HepG2 (cell line): ENCODE data around the gene MSMB. TPM values are rescaled to one million over a fixed set of nuclear protein-coding genes. Genes with fewer than 3 reads are reported as not detected.
A peak's percentile ranks its signal among the peaks of the same experiment; 100 is the strongest.

ENCODE experiments used
- ATAC-seq: fragments of 200-7000 bp; cut with Tn5 transposase; 3 replicates; pipeline ENCODE4 v1.9.1; 2020; ENCODE audit warnings: mild to moderate bottlenecking, moderate library complexity
- BruUV-seq: library from RNA; stranded (reverse); fragments of 400-500 nt; replicated peaks from 2 replicates; lab custom pipeline; 2021; lab: Mats Ljungman, UMichigan
- CTCF ChIA-PET: fragments of 300-600 bp; formaldehyde crosslinking; extraction: SDS; loops from one replicate; lab custom pipeline; 2021; ENCODE audit warnings: low total read pairs, inconsistent platforms, low intra/inter-chr PET ratio; lab: Yijun Ruan, JAX
- POLR2A ChIA-PET: fragments of 350-600 bp; sonication (Branson Sonifier 250); formaldehyde crosslinking; loops from one replicate; lab custom pipeline; 2020; ENCODE audit warnings: antibody characterized with exemption, inconsistent platforms; lab: Yijun Ruan, JAX
- DNase-seq: peaks from one replicate; pipeline ENCODE4 v3.0.0-alpha.2; 2015; ENCODE audit warnings: low spot score
- FAIRE-seq: peaks from 3 replicates; lab custom pipeline; 2011; peaks lifted over from hg19 to GRCh38; lab: Jason Lieb, UNC
- H2AFZ ChIP-seq: one replicate; pipeline ENCODE4 v1.6.1; 2011; ENCODE audit warnings: low read length, inconsistent platforms
- H3K27ac ChIP-seq: fragments of 300-600 bp; 3 replicates; pipeline ENCODE4 v1.8.0; 2011; ENCODE audit warnings: mixed run types, mild to moderate bottlenecking, mixed read lengths, low read length, inconsistent platforms; ENCODE audit not compliant: insufficient read depth; ENCODE audit errors: extremely low read length
- H3K27me3 ChIP-seq, 2 experiments: fragments of 200-600 bp in 1 of 2; 2 replicates in 1 of 2; 3 replicates in 1 of 2; pipeline versions ENCODE4 v1.6.0 to v1.8.0; 2011; ENCODE audit warnings: low read length in 2 of 2, mild to moderate bottlenecking in 2 of 2, moderate library complexity in 2 of 2, inconsistent platforms in 1 of 2; ENCODE audit not compliant: insufficient read depth in 2 of 2, control insufficient read depth in 1 of 2
- H3K36me3 ChIP-seq, 2 experiments: fragments of 200-600 bp in 1 of 2; replicated peaks in 1 of 2; 2 replicates in 1 of 2; 3 replicates in 1 of 2; pipeline versions ENCODE4 v1.5.1 to v1.8.0; 2011; ENCODE audit warnings: low read length in 2 of 2, inconsistent platforms in 1 of 2; ENCODE audit not compliant: insufficient read depth in 2 of 2, control insufficient read depth in 1 of 2
- H3K4me1 ChIP-seq: 2 replicates; pipeline ENCODE4 v1.5.1; 2012; ENCODE audit warnings: low read length, inconsistent platforms; ENCODE audit not compliant: insufficient read depth
- H3K4me2 ChIP-seq: 2 replicates; pipeline ENCODE4 v1.6.0; 2011; ENCODE audit warnings: low read depth, low read length, inconsistent platforms
- H3K4me3 ChIP-seq, 3 experiments: fragments of 200-600 bp in 1 of 3; sonication (generic), shearing (Covaris generic) in 1 of 3; replicated peaks in 1 of 3; 2 replicates each; pipeline ENCODE4 v1.5.1; 2011 to 2016; ENCODE audit warnings: low read length in 3 of 3, inconsistent platforms in 2 of 3, low read depth in 2 of 3, mild to moderate bottlenecking in 2 of 3, control low read depth in 1 of 3, mixed read lengths in 1 of 3; ENCODE audit not compliant: insufficient read depth in 1 of 3
- H3K79me2 ChIP-seq: one replicate; pipeline ENCODE4 v1.6.1; 2011; ENCODE audit warnings: low read length, inconsistent platforms; ENCODE audit not compliant: insufficient read depth
- H3K9ac ChIP-seq: 2 replicates; pipeline ENCODE4 v1.6.0; 2011; ENCODE audit warnings: mild to moderate bottlenecking, low read depth, low read length, inconsistent platforms; ENCODE audit not compliant: insufficient read depth
- H3K9me3 ChIP-seq: 2 replicates; pipeline ENCODE4 v1.5.1; 2012; ENCODE audit warnings: mild to moderate bottlenecking, low read length
- H4K20me1 ChIP-seq: 2 replicates; pipeline ENCODE4 v1.6.0; 2011; ENCODE audit warnings: inconsistent platforms, mild to moderate bottlenecking, low read length, moderate library complexity; ENCODE audit not compliant: insufficient read depth
- BRD4 ChIP-seq: sonication (generic); formaldehyde crosslinking; IDR thresholded peaks from 2 replicates; pipeline ENCODE4 v1.4.0; 2020; ENCODE audit warnings: missing genetic modification reagents
- CAMTA2 ChIP-seq: sonication (generic); formaldehyde crosslinking; IDR thresholded peaks from 2 replicates; pipeline ENCODE4 v1.4.0; 2020; ENCODE audit warnings: mild to moderate bottlenecking, missing genetic modification reagents, borderline replicate concordance
- ERF ChIP-seq: IDR thresholded peaks from 2 replicates; pipeline ENCODE4 v1.6.1; 2018; ENCODE audit warnings: missing biosample characterization, missing genetic modification reagents
- MIER2 ChIP-seq: IDR thresholded peaks from 2 replicates; pipeline ENCODE4 v1.6.1; 2016; ENCODE audit warnings: missing biosample characterization, missing genetic modification reagents
- MXD1 ChIP-seq: sonication (generic); formaldehyde crosslinking; IDR thresholded peaks from 2 replicates; pipeline ENCODE4 v1.4.0; 2020; ENCODE audit warnings: mild to moderate bottlenecking, missing genetic modification reagents
- NR1H2 ChIP-seq: sonication (generic); formaldehyde crosslinking; IDR thresholded peaks from 2 replicates; pipeline ENCODE4 v1.8.1; 2022; ENCODE audit warnings: low read depth, missing genetic modification reagents, borderline replicate concordance
- PBX2 ChIP-seq: IDR thresholded peaks from 2 replicates; pipeline ENCODE4 v1.6.1; 2016; ENCODE audit warnings: control low read depth
- TAF15 ChIP-seq: fragments of 200-400 bp; formaldehyde crosslinking; IDR thresholded peaks from one replicate; pipeline ENCODE4 v1.6.1; 2018; ENCODE audit warnings: mild to moderate bottlenecking, low read depth, low read length; ENCODE audit not compliant: poor library complexity, severe bottlenecking
- TARDBP ChIP-seq: sonication (generic); formaldehyde crosslinking; IDR thresholded peaks from 2 replicates; pipeline ENCODE4 v1.8.0; 2022; ENCODE audit warnings: mild to moderate bottlenecking, missing genetic modification reagents
- TMF1 ChIP-seq: sonication (generic); formaldehyde crosslinking; IDR thresholded peaks from 2 replicates; pipeline ENCODE4 v1.8.1; 2022; ENCODE audit warnings: low read depth, missing genetic modification reagents
- ZHX1 ChIP-seq: sonication (generic); formaldehyde crosslinking; IDR thresholded peaks from 2 replicates; pipeline ENCODE4 v1.8.1; 2022; ENCODE audit warnings: low read depth, mild to moderate bottlenecking, missing genetic modification reagents
- ZNF10 ChIP-seq: sonication (generic); formaldehyde crosslinking; IDR thresholded peaks from 2 replicates; pipeline ENCODE4 v1.4.0; 2020; ENCODE audit warnings: mild to moderate bottlenecking, low read depth, missing genetic modification reagents, borderline replicate concordance
- ZNF207 ChIP-seq: fragments of 450-650 bp; IDR thresholded peaks from 2 replicates; pipeline ENCODE4 v1.6.1; 2016; ENCODE audit warnings: antibody characterized with exemption, borderline replicate concordance
- ZNF234 ChIP-seq: sonication (generic); formaldehyde crosslinking; conservative IDR thresholded peaks from 2 replicates; pipeline ENCODE4 v1.5.1; 2020; ENCODE audit warnings: mild to moderate bottlenecking, missing genetic modification reagents
- ZNF235 ChIP-seq: sonication (generic); formaldehyde crosslinking; IDR thresholded peaks from 2 replicates; pipeline ENCODE4 v1.8.1; 2023; ENCODE audit warnings: mild to moderate bottlenecking, missing genetic modification reagents, borderline replicate concordance
- ZNF263 ChIP-seq: sonication (generic); formaldehyde crosslinking; IDR thresholded peaks from 2 replicates; pipeline ENCODE4 v1.4.0; 2020; ENCODE audit warnings: missing genetic modification reagents
- ZNF30 ChIP-seq: sonication (generic); formaldehyde crosslinking; IDR thresholded peaks from 2 replicates; pipeline ENCODE4 v1.5.0; 2020; ENCODE audit warnings: mild to moderate bottlenecking, missing genetic modification reagents
- ZNF652 ChIP-seq: IDR thresholded peaks from 2 replicates; pipeline ENCODE4 v1.6.1; 2016; ENCODE audit warnings: low read depth, borderline replicate concordance
- ZNF773 ChIP-seq: sonication (generic); formaldehyde crosslinking; IDR thresholded peaks from 2 replicates; pipeline ENCODE4 v1.4.0; 2020; ENCODE audit warnings: missing genetic modification reagents, borderline replicate concordance
- WGBS: methylation state at CpG from one replicate; pipeline ENCODE4 v1.1.6; 2017; ENCODE audit warnings: low lambda C conversion rate; 5-methylcytosine and 5-hydroxymethylcytosine counted together
- in situ Hi-C: cut with HindIII; loops from 2 replicates; pipeline ENCODE4 v1.10.0; 2017; ENCODE audit warnings: low pct_unique_long_range_greater_than_20kb; ENCODE audit not compliant: extremely low pct_ligation_motif_present
- intact Hi-C: fragments of 100-400 bp; cut with micrococcal nuclease; formaldehyde crosslinking; loops from one replicate; pipeline ENCODE4 v1.10.0; 2022; ENCODE audit not compliant: unreplicated experiment
- polyA plus RNA-seq, 8 experiments: library from polyadenylated mRNA; depleted of rRNA in 3 of 8; stranded (reverse) in 7 of 8; unstranded in 1 of 8; fragments of >200 nt; fragmentation: Illumina TruSeq in 4 of 8; extraction: Trizol in 4 of 8; gene quantifications; 2 replicates each; pipeline versions ENCODE4 v1.2.1 to v1.2.3, GENCODE V29; 2011 to 2016; ENCODE audit warnings: low read depth in 4 of 8, missing spikeins in 1 of 8, mixed read lengths in 1 of 8; ENCODE audit not compliant: insufficient read depth in 1 of 8
- total RNA-seq, 5 experiments: library from RNA; depleted of rRNA; stranded (reverse); fragments of >200 nt; fragmentation: Illumina TruSeq; extraction: Trizol; gene quantifications; 2 replicates each; pipeline ENCODE4 v1.2.3, GENCODE V29; 2016; ENCODE audit warnings: low read depth in 1 of 5
- TF ChIP-seq, protein P1 (sequence below): sonication (generic); formaldehyde crosslinking; IDR thresholded peaks from 2 replicates; pipeline ENCODE4 v1.8.1; 2022; ENCODE audit warnings: mild to moderate bottlenecking, missing genetic modification reagents

MSMB gene
- total and polyA plus RNA-seq, 2 of the 13 experiments (the other 11 are each of a cell fraction or from before 2014, with no cell fraction given): 0.84 TPM; not detected in 1

DNA sequence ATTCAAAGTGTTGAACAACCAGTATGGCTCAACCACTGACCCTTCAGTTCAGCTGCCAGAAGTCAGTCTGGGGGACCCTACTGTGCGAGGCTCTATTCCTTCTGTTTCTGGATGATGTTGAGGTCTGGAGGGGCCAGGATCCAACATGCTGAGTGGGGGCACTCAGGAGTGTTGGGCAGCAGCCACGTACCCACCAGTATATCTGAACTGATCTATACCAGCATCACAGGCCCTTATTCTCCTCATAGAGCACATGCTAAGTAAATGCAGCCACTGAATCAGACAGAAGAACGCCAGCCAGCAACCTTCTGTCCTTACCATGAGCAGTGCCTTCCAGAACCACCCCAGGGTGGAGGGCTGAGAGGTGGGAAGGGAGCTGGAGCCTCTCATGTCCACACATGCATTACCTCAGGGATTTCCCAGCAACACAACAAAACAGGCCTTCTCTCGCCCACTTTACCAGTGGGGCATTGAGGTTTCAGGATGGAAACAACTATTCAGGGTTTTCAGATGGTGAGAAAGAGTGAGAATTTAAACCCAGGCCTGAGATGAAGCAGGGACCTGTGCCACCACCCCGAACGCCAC is 6.8 kb upstream of the MSMB start:
- ATAC-seq (peak; percentile 67; the same call in 2 of the 3 replicates), FAIRE-seq (no peak), DNase-seq (no peak)
- in situ Hi-C loops (no loop called here), intact Hi-C loops (loop anchor here (1.0 to 5.0 kb wide), 2 partner anchors 23 to 44 kb away; partner anchors contain the start of gene NCOA4)
- no peak overlapping the region for H2AFZ ChIP-seq
- H3K9me3 ChIP-seq: no peaks in the 10 kb centered on the region
- H3K27ac ChIP-seq: peak overlapping the region; percentile 75
- H3K4me3 ChIP-seq: peak overlapping the region in 1 of 3 experiments; percentile 31; a peak in 2 of 6 replicates
- no peaks in the 10 kb centered on the region for H3K36me3 ChIP-seq
- peak overlapping the region; percentile 39 for H3K9ac ChIP-seq
- H3K27me3 ChIP-seq: no peaks in the 10 kb centered on the region
- H3K79me2 ChIP-seq: no peaks in the 10 kb centered on the region
- 57% methylated on average over 6 of the region's 6 CpGs for WGBS
- CTCF ChIA-PET: no interaction called here
- peak overlapping the region; percentile 60 for H3K4me2 ChIP-seq
- POLR2A ChIA-PET: interaction anchor here (0.6 to 3.1 kb wide), 13 partner anchors 10 to 49 kb away, joined by 3 to 49 read pairs (median 7); partner anchors contain the start of gene NCOA4
- peaks cover 71% of the 10 kb centered on the region for H3K4me1 ChIP-seq
- BruUV-seq: no TSS peak
- H4K20me1 ChIP-seq: no peaks in the 10 kb centered on the region
- TF ChIP-seq CAMTA2 (no peak), ZNF30 (CRISPR knock-in tag) (no peak), ZHX1 (no peak), ZNF10 (CRISPR knock-in tag) (no peak), NR1H2 (CRISPR knock-in tag) (no peak), ZNF207 (no peak), TAF15 (no peak), ERF (no peak), ZNF773 (no peak), TMF1 (CRISPR knock-in tag) (no peak), BRD4 (no peak), MIER2 (CRISPR knock-in tag) (no peak), MXD1 (CRISPR knock-in tag) (no peak), ZNF263 (CRISPR knock-in tag) (no peak), TARDBP (CRISPR knock-in tag) (peak; percentile 29), ZNF234 (CRISPR knock-in tag) (no peak), ZNF235 (CRISPR knock-in tag) (no peak), PBX2 (no peak), ZNF652 (CRISPR knock-in tag) (0 out of 2 replicates have a peak, but pooled peaks have one; percentile 0)
- TF ChIP-seq, protein P1, sequence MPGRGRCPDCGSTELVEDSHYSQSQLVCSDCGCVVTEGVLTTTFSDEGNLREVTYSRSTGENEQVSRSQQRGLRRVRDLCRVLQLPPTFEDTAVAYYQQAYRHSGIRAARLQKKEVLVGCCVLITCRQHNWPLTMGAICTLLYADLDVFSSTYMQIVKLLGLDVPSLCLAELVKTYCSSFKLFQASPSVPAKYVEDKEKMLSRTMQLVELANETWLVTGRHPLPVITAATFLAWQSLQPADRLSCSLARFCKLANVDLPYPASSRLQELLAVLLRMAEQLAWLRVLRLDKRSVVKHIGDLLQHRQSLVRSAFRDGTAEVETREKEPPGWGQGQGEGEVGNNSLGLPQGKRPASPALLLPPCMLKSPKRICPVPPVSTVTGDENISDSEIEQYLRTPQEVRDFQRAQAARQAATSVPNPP (CRISPR knock-in tag): no peak
